ENCODE data around the gene RGL4.
"Not testable (repeated sequence)": the region's sequence is repeated elsewhere in the genome, so short reads cannot be mapped to it uniquely, and the experiment has no call there.

The RGL4 gene

GRCh38 chr22:23728108-23728507, 37.3 kb downstream of the RGL4 start:
- DNase-seq (ENCODE audit: low read depth in 1 of 2, low spot score in 1 of 2), result not testable (repeated sequence)

GRCh38 chr22:23737696-23738095, 46.9 kb downstream of the RGL4 start:
- DNase-seq (ENCODE audit: low read depth in 1 of 2, low spot score in 1 of 2), result no peak

DNA sequence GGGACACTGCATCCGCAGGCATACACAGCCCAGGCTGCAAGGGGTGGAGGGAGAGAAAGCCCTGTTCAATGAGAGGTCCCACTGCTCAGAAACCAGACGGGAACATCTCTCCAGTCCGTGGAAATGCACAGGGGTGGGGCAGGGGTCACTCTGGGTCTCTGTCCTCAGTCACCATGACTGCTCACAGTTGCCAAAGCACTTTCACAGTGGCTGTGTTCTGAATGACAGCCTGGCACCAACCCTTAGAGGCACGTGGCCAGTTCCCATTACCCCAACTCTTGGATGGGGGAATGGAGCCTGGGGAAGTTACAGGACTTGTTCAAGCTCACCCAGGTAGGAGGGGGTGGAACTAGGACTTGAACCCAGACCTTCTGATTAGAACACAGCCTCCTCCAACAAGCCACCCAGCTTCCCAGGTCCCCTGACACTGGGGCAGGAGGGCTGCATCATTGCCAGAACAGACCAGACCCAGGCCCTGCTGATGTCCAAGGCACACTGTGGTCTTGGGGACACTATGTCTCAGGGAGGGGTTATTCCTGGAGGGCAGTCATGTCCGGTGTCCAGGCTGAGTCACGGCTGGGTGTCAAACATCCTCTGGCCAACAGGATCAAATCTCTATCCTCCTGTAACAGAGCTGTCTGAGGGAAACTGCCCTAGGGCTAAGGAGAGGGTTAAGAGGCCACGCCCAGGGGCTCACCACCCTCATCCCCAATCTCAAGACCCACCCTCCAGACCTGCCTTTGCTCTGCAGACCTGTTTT, 51.9 kb downstream of the RGL4 start:
- DNase-seq (ENCODE audit: low read depth in 1 of 2, low spot score in 1 of 2), result no peak

DNA sequence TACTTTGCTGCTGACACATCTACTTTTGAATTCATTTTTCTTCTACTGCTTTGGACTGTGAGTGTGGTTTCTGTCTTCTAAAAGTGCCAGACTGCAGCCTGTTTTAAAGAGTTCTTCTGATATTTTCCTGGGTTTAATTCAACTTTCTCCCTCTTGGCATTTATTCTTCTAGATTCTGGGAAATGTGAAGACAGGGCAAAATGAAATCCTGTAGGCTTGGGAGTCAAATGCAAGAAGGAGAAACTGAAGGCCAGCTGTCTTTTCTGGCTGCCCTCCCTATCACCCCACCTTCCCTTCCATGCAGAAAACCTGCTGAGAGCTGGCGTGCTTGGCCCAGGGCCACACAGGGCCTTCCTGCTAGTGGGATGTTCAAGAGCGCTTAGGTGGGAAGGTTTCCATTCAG, 52.5 kb downstream of the RGL4 start:
- no peak for DNase-seq (ENCODE audit: low read depth in 1 of 2, low spot score in 1 of 2)

DNA sequence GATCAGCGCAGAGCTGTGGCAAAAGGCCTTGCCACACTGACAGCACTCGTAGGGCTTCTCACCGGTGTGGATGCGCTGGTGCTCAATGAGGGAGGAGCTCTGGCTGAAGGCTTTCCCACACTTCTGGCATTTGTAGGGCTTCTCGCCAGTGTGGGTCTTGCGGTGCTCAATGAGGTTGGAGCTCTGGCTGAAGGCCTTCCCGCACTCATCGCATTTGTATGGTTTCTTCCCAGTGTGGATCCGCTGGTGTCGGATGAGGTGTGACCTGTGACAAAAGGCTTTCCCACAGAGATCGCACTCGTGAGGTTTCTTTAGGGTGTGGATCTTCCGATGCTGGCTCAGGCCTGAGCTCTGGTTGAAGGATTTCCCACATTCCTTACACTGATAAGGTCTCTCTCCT, 53.2 kb downstream of the RGL4 start:
- no peak for DNase-seq (ENCODE audit: low read depth in 1 of 2, low spot score in 1 of 2)

DNA sequence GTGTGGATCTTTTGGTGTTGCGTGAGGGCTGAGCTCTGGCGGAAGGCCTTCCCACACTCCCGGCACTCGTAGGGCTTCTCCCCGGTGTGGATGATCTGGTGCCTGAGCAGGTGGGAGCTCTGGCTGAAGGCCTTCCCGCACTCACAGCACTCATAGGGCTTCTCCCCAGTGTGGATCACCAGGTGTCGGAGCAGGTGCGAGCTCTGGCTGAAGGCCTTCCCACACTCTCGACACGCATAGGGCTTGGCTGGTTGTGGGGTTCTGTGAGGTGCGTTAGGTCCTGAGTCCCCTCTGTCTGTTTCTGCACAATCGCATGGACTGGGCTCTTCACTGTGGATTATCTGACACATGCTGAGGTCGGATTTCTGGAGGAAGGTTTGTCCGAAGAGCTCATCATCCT, 53.7 kb downstream of the RGL4 start:
- no peak for DNase-seq (ENCODE audit: low read depth in 1 of 2, low spot score in 1 of 2)

DNA sequence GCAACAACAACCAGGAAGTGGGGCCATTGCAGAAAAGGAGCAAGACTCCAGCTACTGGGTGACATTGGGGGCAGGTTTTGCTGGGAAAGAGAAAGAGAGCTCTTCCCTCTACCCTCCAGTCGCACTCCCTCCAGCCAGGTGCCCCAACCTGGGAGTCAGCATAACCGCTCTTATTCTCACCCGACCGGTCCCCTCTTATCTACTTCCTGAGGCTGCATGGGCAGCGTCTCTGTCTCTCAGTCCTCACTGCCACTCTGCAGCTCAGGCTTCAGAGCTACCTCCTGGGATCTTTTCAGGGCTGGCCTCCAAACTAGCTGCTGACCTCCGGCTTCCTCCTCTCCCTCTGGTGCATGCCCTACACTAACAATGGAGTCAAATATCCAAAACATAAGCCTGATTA, 55.0 kb downstream of the RGL4 start:
- DNase-seq (ENCODE audit: low read depth in 1 of 2, low spot score in 1 of 2), result no peak

All from activated CD4-positive, alpha-beta T cell treated with anti-CD3 and anti-CD28 coated beads, Interleukin-2, amount 50 U/mL, for 24 hours (primary cell).